Left cardiac atrium (tissue), 4 donors: ENCODE measurements around the gene HRG. TPM values are rescaled to one million over a fixed set of nuclear protein-coding genes. Genes with fewer than 3 reads are reported as not detected.
"Not testable (repeated sequence)": the region's sequence is repeated elsewhere in the genome, so short reads cannot be mapped to it uniquely, and the experiment has no call there.

Experiments used
- ATAC-seq, 2 donors: fragments of 200-7000 bp; cut with Tn5 transposase; one replicate each; pipeline ENCODE4 v1.9.1; 2020; ENCODE audit warnings: mild to moderate bottlenecking in 2 of 2, moderate library complexity in 2 of 2
- DNase-seq: peaks from one replicate; pipeline ENCODE4 v3.0.0-alpha.2; 2020
- intact Hi-C, 2 donors: fragments of 100-400 bp; cut with DNase I; formaldehyde crosslinking; loops; one replicate each; pipeline versions ENCODE4 v1.14.1 to v1.15.1; 2022 to 2023
- total RNA-seq, 2 donors: library from RNA; stranded (reverse); fragmentation: NEBNext Ultra II Directional; extraction: Animal tissue kit (Norgen Biotek cat#: 25700); gene quantifications; one replicate each; pipeline ENCODE4 v1.2.1, GENCODE V29; 2021
- donor health status: DM: no; HTN: yes; CAD: no.
- donor health status: DM: no; HTN: yes; CAD: no; lungs with severe emphysema.
- donor health status: DM: yes; HTN: yes; CAD: no.
- donor health status: Dilated cardiomyopathy.

HRG gene
- total RNA-seq, 2 donors from 2014 or later, result 0.16 TPM; not detected in 1

GRCh38 chr3:186669378-186670084 is 3.7 kb downstream of the HRG start:
- ATAC-seq (peak in 1 of 2 donors; percentile 24), DNase-seq (no peak)
- intact Hi-C loops, result no loop called here

GRCh38 chr3:186670155-186670554 is 4.3 kb downstream of the HRG start:
- intact Hi-C loops, result no loop called here
- no peak for ATAC-seq

GRCh38 chr3:186671051-186671450 is 5.2 kb downstream of the HRG start:
- DNase-seq (no peak), ATAC-seq (no peak)
- intact Hi-C loops, result no loop called here

More at GRCh38 chr3:186670155-186670554, 4.3 kb downstream of the HRG start:
- no peak for DNase-seq

GRCh38 chr3:186678604-186679003 is 12.8 kb downstream of the HRG start:
- ATAC-seq (no peak), DNase-seq (no peak)
- intact Hi-C loops, result no loop called here

- ATAC-seq, result no peak
- no peak for DNase-seq
- intact Hi-C loops, result no loop called here
Observed at GRCh38 chr3:186679151-186679550, 13.3 kb downstream of the HRG start.

GRCh38 chr3:186680869-186681268 is 15.1 kb downstream of the HRG start:
- intact Hi-C loops, result no loop called here
- ATAC-seq, result no peak
- DNase-seq, result no peak

GRCh38 chr3:186682812-186683211 is 17.0 kb downstream of the HRG start:
- intact Hi-C loops, result no loop called here
- DNase-seq (no peak), ATAC-seq (no peak)

- no peak for DNase-seq
- intact Hi-C loops, result no loop called here
- ATAC-seq, result no peak
Observed at GRCh38 chr3:186683979-186684378, 18.2 kb downstream of the HRG start.

GRCh38 chr3:186686475-186686874 is 20.7 kb downstream of the HRG start:
- ATAC-seq, intact Hi-C loops, DNase-seq: not testable (repeated sequence)

- ATAC-seq (no peak), DNase-seq (no peak)
- intact Hi-C loops, result no loop called here
Observed at GRCh38 chr3:186687120-186687651, 21.4 kb downstream of the HRG start.

- DNase-seq, intact Hi-C loops, ATAC-seq: not testable (repeated sequence)
Observed at GRCh38 chr3:186690304-186690703, 24.5 kb downstream of the HRG start.

- ATAC-seq (no peak), DNase-seq (no peak)
- intact Hi-C loops, result no loop called here
Observed at GRCh38 chr3:186691676-186692075, 25.9 kb downstream of the HRG start.

- intact Hi-C loops, result no loop called here
- DNase-seq (no peak), ATAC-seq (no peak)
Observed at GRCh38 chr3:186693843-186694242, 28.0 kb downstream of the HRG start.

- DNase-seq (no peak), ATAC-seq (no peak)
- intact Hi-C loops, result no loop called here
Observed at GRCh38 chr3:186694288-186695032, 28.6 kb downstream of the HRG start.

GRCh38 chr3:186696522-186696921 is 30.7 kb downstream of the HRG start:
- intact Hi-C loops, result no loop called here
- no peak for ATAC-seq
- no peak for DNase-seq

- DNase-seq, result peak; percentile 27
- peak; percentile 91 to 94 for ATAC-seq
- intact Hi-C loops, result no loop called here
Observed at GRCh38 chr3:186697510-186697909, 31.7 kb downstream of the HRG start.

GRCh38 chr3:186700267-186700666 is 34.5 kb downstream of the HRG start:
- no peak for DNase-seq
- no peak for ATAC-seq
- intact Hi-C loops, result loop anchor here in 1 of 2 donors (10.0 kb wide), 1 partner anchor 55 kb away; no protein-coding TSS in a partner anchor

- intact Hi-C loops, result loop anchor here in 1 of 2 donors (10.0 kb wide), 1 partner anchor 52 kb away; no protein-coding TSS in a partner anchor
- DNase-seq, ATAC-seq: not testable (repeated sequence)
Observed at GRCh38 chr3:186702451-186702850, 36.6 kb downstream of the HRG start.

GRCh38 chr3:186705882-186706780 is 40.3 kb downstream of the HRG start:
- ATAC-seq (no peak), DNase-seq (no peak)
- intact Hi-C loops, result loop anchor here in 1 of 2 donors (10.0 kb wide), 1 partner anchor 49 kb away; no protein-coding TSS in a partner anchor
